Measurements from ENCODE around the gene ASIC2. TPM values are rescaled to one million over a fixed set of nuclear protein-coding genes. Genes with fewer than 3 reads are reported as not detected.

ASIC2 gene
- total RNA-seq, 1 donor: 0.18 TPM

DNA sequence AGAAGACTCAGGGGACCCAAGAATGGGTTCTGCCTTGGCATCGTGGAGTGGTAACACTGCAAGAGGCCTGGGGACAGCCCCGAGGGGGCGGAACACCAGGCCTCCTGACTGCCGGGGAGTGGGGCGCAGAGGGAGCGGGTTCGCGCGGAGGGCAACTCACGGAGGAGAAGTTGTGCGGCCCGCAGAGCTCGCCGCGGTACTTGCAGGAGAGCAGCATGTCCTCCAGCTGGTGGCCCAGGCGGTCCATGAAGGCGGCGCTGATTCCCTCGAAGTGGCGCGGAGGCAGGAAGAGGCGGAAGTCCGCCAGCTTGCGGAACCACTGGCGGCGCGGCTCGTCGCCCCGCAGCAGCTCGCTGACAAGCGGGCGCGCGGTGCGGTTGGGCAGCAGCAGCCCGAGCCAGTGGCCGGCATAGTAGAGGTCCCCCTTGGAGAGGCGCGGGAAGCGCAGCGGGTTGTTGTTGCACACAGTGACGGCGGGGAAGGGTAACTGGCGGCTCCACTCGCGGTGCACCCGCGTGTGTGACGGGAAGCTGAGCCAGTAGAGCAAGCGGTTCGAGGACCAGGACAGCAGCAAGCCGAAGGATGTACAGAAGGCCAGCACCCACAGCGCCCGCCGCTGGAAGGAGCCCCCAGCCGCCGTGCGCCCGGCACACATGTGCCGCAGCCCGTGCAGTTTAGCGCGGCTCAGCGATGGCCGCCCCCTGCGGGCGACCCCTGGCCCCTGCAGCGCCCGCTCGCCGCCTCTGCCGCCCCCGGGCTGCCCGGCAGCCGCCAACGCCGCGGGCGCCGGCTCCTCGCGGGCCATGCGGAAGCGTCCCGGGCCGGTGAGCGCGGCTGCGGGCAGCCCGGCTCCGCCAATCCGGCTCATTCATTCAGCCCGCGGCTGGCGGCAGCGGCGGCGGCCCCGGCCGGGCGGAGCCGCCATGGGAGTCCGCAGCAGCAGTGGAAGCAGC is 1.6 kb downstream of the ASIC2 start:
- DNase-seq (ENCODE audit: low read depth): no peak

DNA sequence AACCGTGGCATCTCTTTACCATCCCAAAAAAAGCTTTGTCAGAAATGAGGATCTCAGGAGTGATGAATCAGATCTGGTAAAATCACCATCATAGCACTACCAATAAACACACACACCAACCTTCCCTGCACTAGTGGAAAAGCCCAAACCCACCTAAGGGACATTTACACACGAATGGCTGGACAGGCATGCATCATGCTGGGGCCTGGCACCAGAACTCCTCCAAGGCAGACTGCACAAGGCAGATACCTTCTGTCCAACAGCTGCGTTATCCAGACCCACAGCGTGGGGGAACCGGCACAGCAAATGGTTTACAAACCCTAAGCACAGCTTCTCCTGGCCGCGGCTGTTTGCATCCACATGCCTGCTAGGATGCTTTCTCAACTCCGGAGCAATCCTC is 2.8 kb downstream of the ASIC2 start:
- TF ChIP-seq, protein P1, sequence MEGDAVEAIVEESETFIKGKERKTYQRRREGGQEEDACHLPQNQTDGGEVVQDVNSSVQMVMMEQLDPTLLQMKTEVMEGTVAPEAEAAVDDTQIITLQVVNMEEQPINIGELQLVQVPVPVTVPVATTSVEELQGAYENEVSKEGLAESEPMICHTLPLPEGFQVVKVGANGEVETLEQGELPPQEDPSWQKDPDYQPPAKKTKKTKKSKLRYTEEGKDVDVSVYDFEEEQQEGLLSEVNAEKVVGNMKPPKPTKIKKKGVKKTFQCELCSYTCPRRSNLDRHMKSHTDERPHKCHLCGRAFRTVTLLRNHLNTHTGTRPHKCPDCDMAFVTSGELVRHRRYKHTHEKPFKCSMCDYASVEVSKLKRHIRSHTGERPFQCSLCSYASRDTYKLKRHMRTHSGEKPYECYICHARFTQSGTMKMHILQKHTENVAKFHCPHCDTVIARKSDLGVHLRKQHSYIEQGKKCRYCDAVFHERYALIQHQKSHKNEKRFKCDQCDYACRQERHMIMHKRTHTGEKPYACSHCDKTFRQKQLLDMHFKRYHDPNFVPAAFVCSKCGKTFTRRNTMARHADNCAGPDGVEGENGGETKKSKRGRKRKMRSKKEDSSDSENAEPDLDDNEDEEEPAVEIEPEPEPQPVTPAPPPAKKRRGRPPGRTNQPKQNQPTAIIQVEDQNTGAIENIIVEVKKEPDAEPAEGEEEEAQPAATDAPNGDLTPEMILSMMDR (IDR thresholded peaks at IDR 0.05; ENCODE audit: insufficient read depth, low read length): no peak
- no peak overlapping the region for H3K4me3 ChIP-seq (ENCODE audit: low read depth, low read length)
- DNase-seq (ENCODE audit: low read depth): no peak

More for the DNA sequence above, 1.6 kb downstream of the ASIC2 start:
- peak overlapping the region; percentile 9 for H3K4me3 ChIP-seq (ENCODE audit: low read depth, low read length)
- TF ChIP-seq, protein P1 (IDR thresholded peaks at IDR 0.05; ENCODE audit: insufficient read depth, low read length): no peak

DNA sequence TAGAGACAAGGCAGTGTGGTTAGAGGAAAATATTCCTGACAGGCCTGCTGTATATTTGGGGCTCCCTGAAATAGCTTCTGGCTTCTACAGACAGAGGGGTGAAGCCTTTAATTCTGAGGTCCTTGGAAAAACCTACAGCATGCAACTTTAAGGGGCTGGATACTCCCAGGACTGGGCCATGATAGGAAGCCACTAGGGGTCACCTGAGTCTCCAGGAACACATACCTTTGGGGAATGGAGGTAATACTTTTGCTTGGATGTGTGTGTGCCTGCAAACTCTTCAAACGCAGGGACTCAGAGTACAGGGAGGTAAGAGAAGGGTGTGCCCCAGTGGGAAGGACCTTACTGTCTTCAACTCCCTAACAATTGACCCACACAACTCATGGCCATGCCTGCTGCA is 4.1 kb downstream of the ASIC2 start:
- DNase-seq (ENCODE audit: low read depth): no peak
- TF ChIP-seq, protein P1 (IDR thresholded peaks at IDR 0.05; ENCODE audit: insufficient read depth, low read length): no peak
- no peak overlapping the region for H3K4me3 ChIP-seq (ENCODE audit: low read depth, low read length)

DNA sequence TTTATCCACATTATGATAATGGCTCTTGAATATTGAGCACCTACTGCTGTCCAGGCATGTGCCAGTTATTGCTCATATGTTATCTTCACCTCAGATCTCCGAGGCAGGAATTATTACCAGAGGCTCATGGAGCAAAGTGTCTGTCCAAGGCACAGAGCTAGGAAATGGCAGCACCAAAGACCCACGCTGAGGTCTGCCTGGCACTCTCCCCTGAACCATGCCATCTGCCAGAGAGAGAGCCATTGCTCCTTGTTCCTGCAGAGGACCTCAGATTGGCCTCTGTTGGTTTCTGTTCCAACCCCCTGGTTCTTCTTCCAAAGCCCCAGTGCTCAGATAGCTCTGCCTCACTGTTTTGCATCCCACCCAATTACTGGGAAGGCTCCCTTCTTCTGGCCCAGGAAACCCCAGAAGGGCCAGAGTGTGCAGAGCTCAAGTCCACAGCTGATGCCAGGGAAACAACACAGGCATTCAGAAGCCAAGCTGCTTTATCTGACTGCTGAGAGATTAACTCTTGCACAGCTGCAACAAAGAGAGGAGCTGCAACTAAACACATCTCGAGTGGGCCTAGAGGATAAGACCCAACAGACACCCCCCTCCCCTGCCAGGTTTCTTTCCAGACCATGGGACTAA is 5.9 kb downstream of the ASIC2 start:
- TF ChIP-seq, protein P1 (IDR thresholded peaks at IDR 0.05; ENCODE audit: insufficient read depth, low read length): no peak

DNA sequence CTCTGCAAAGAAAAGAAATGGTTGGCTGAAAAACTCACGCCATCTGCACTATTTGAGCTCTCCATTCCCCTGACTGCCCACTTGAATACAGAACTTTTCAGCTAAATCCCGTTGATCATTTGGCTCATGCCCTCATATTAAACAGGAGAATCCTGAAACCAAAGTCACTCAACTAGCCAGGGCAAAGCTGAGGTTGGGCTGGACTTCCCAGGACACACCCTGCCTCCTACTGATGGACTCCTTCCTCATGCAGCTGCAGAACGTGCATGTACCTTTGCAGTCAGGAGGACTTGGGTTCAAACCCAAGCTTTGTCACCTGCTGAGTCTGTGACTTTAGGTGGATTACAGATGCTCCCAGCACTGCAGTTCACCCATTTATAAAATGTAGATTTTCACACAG is 7.7 kb downstream of the ASIC2 start:
- H3K4me3 ChIP-seq (ENCODE audit: low read depth, low read length): no peak overlapping the region
- DNase-seq (ENCODE audit: low read depth): no peak
- TF ChIP-seq, protein P1 (IDR thresholded peaks at IDR 0.05; ENCODE audit: insufficient read depth, low read length): no peak

More for the DNA sequence above, 5.9 kb downstream of the ASIC2 start:
- no peak overlapping the region for H3K4me3 ChIP-seq (ENCODE audit: low read depth, low read length)
- DNase-seq (ENCODE audit: low read depth): no peak

DNA sequence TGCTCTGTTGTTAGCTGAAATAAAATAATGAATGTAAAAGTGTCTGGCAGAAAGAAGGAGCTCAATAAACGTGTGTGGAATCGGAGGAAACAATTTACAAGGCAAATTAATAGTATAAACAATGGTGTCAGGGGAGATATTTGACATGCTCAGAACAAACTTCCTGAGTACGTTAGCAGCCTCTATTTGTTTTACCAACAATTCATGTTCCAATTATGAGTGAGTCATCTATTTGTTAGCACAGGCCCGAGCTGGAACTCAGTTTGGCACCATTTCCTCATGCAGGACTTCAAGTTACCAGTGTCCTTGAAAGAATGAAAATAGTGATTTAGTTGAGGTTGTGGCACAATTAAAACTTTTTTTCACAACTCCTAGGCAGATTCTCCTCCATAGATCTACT is 9.1 kb downstream of the ASIC2 start:
- no peak overlapping the region for H3K4me3 ChIP-seq (ENCODE audit: low read depth, low read length)
- TF ChIP-seq, protein P1 (IDR thresholded peaks at IDR 0.05; ENCODE audit: insufficient read depth, low read length): no peak
- DNase-seq (ENCODE audit: low read depth): peak; percentile 64

Measured in fibroblast of the aortic adventitia (primary cell).